ENCODE data around the gene DSG2. TPM values are rescaled to one million over a fixed set of nuclear protein-coding genes. Genes with fewer than 3 reads are reported as not detected.

Gene DSG2
- polyA plus RNA-seq, 3 donors: not detected

DNA sequence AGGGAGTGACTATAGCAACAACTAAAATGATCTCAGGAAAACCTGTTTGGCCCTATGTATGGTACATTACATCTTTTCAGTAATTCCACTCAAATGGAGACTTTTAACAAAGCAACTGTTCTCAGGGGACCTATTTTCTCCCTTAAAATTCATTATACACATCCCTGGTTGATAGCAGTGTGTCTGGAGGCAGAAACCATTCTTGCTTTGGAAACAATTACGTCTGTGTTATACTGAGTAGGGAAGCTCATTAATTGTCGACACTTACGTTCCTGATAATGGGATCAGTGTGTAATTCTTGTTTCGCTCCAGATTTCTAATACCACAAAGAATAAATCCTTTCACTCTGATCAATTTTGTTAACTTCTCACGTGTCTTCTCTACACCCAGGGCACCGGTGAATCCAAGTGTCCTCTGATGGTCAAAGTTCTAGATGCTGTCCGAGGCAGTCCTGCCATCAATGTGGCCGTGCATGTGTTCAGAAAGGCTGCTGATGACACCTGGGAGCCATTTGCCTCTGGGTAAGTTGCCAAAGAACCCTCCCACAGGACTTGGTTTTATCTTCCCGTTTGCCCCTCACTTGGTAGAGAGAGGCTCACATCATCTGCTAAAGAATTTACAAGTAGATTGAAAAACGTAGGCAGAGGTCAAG lies 94.7 kb downstream of the DSG2 start:
- H4K20me1 ChIP-seq (ENCODE audit: insufficient read depth, low read length): no peaks in the 10 kb centered on the region
- H3K9me3 ChIP-seq (replicated peaks in 1 of 2; ENCODE audit: control insufficient read depth in 1 of 2, insufficient read depth in 1 of 2, low read length in 2 of 2): no peaks in the 10 kb centered on the region
- peaks cover 0 to 2% (median 0%) of the 10 kb centered on the region in 3 donors for H3K27me3 Mint-ChIP-seq (ENCODE audit: low read depth in 3 of 3)
- no peak overlapping the region for H3K4me2 ChIP-seq (replicated peaks; ENCODE audit: extremely low read depth, low read length, poor library complexity, severe bottlenecking)
- no peaks in the 10 kb centered on the region for H3K27me3 ChIP-seq (ENCODE audit: control insufficient read depth in 2 of 2, insufficient read depth in 2 of 2, low read length in 2 of 2)
- intact Hi-C loops (cut with micrococcal nuclease): no loop called here
- H3K4me3 Mint-ChIP-seq: no peak overlapping the region
- no peaks in the 10 kb centered on the region for H3K4me1 Mint-ChIP-seq
- WGBS (ENCODE audit: insufficient coverage): 90% methylated on average over 4 of the region's 10 CpGs
- no peaks in the 10 kb centered on the region for H3K79me2 ChIP-seq (ENCODE audit: insufficient read depth, low read length)
- H2AFZ ChIP-seq (ENCODE audit: insufficient read depth, low read depth, low read length, poor library complexity, severe bottlenecking): no peak overlapping the region
- no peak for DNase-seq
- no peak overlapping the region for H3K27ac ChIP-seq (ENCODE audit: low read depth in 1 of 2, low read length in 2 of 2)
- H3K36me3 Mint-ChIP-seq: no peaks in the 10 kb centered on the region
- no peak overlapping the region for H3K4me3 ChIP-seq (replicated peaks in 1 of 3; ENCODE audit: low read depth in 2 of 3, low read length in 3 of 3)
- no peaks in the 10 kb centered on the region for H3K4me1 ChIP-seq (ENCODE audit: control insufficient read depth in 1 of 2, insufficient read depth in 2 of 2, low read length in 2 of 2)
- TF ChIP-seq, protein P1, sequence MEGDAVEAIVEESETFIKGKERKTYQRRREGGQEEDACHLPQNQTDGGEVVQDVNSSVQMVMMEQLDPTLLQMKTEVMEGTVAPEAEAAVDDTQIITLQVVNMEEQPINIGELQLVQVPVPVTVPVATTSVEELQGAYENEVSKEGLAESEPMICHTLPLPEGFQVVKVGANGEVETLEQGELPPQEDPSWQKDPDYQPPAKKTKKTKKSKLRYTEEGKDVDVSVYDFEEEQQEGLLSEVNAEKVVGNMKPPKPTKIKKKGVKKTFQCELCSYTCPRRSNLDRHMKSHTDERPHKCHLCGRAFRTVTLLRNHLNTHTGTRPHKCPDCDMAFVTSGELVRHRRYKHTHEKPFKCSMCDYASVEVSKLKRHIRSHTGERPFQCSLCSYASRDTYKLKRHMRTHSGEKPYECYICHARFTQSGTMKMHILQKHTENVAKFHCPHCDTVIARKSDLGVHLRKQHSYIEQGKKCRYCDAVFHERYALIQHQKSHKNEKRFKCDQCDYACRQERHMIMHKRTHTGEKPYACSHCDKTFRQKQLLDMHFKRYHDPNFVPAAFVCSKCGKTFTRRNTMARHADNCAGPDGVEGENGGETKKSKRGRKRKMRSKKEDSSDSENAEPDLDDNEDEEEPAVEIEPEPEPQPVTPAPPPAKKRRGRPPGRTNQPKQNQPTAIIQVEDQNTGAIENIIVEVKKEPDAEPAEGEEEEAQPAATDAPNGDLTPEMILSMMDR (IDR thresholded peaks at IDR 0.05): no peak
- H3K9ac ChIP-seq (ENCODE audit: insufficient read depth, low read length, poor library complexity, severe bottlenecking): no peak overlapping the region
- peaks cover 0 to 7% (median 2%) of the 10 kb centered on the region in 7 donors for H3K9me3 Mint-ChIP-seq
- no peak overlapping the region for H3K27ac Mint-ChIP-seq
- no peaks in the 10 kb centered on the region for H3K36me3 ChIP-seq (replicated peaks in 1 of 2; ENCODE audit: control insufficient read depth in 1 of 2, insufficient read depth in 2 of 2, low read length in 2 of 2)

DNA sequence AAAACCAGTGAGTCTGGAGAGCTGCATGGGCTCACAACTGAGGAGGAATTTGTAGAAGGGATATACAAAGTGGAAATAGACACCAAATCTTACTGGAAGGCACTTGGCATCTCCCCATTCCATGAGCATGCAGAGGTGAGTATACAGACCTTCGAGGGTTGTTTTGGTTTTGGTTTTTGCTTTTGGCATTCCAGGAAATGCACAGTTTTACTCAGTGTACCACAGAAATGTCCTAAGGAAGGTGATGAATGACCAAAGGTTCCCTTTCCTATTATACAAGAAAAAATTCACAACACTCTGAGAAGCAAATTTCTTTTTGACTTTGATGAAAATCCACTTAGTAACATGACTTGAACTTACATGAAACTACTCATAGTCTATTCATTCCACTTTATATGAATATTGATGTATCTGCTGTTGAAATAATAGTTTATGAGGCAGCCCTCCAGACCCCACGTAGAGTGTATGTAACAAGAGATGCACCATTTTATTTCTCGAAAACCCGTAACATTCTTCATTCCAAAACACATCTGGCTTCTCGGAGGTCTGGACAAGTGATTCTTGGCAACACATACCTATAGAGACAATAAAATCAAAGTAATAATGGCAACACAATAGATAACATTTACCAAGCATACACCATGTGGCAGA lies 97.3 kb downstream of the DSG2 start:
- H3K36me3 ChIP-seq (replicated peaks in 1 of 2; ENCODE audit: control insufficient read depth in 1 of 2, insufficient read depth in 2 of 2, low read length in 2 of 2): no peaks in the 10 kb centered on the region
- no peaks in the 10 kb centered on the region for H3K79me2 ChIP-seq (ENCODE audit: insufficient read depth, low read length)
- intact Hi-C loops (cut with micrococcal nuclease): no loop called here
- no peak overlapping the region for H3K4me3 ChIP-seq (replicated peaks in 1 of 3; ENCODE audit: low read depth in 2 of 3, low read length in 3 of 3)
- no peak overlapping the region for H3K4me3 Mint-ChIP-seq
- H3K27me3 ChIP-seq (ENCODE audit: control insufficient read depth in 2 of 2, insufficient read depth in 2 of 2, low read length in 2 of 2): no peaks in the 10 kb centered on the region
- no peak overlapping the region for H3K27ac ChIP-seq (ENCODE audit: low read depth in 1 of 2, low read length in 2 of 2)
- no peaks in the 10 kb centered on the region for H3K4me1 ChIP-seq (ENCODE audit: control insufficient read depth in 1 of 2, insufficient read depth in 2 of 2, low read length in 2 of 2)
- no peak overlapping the region for H3K9ac ChIP-seq (ENCODE audit: insufficient read depth, low read length, poor library complexity, severe bottlenecking)
- TF ChIP-seq, protein P1 (IDR thresholded peaks at IDR 0.05): no peak
- no peak for DNase-seq
- no peak overlapping the region for H3K4me2 ChIP-seq (replicated peaks; ENCODE audit: extremely low read depth, low read length, poor library complexity, severe bottlenecking)
- WGBS (ENCODE audit: insufficient coverage): 92% methylated on average over 3 of the region's 5 CpGs
- H3K9me3 Mint-ChIP-seq: peaks cover 0 to 2% (median 0%) of the 10 kb centered on the region in 7 donors
- H3K9me3 ChIP-seq (replicated peaks in 1 of 2; ENCODE audit: control insufficient read depth in 1 of 2, insufficient read depth in 1 of 2, low read length in 2 of 2): no peaks in the 10 kb centered on the region
- peaks cover 0 to 2% (median 0%) of the 10 kb centered on the region in 3 donors for H3K27me3 Mint-ChIP-seq (ENCODE audit: low read depth in 3 of 3)
- H4K20me1 ChIP-seq (ENCODE audit: insufficient read depth, low read length): no peaks in the 10 kb centered on the region
- H3K36me3 Mint-ChIP-seq: no peaks in the 10 kb centered on the region
- no peak overlapping the region for H3K27ac Mint-ChIP-seq
- H3K4me1 Mint-ChIP-seq: no peaks in the 10 kb centered on the region
- no peak overlapping the region for H2AFZ ChIP-seq (ENCODE audit: insufficient read depth, low read depth, low read length, poor library complexity, severe bottlenecking)

Measured in CD14-positive monocyte (primary cell).